Endothelial cell of umbilical vein (primary cell): ENCODE measurements around the gene WIPI1. TPM values are rescaled to one million over a fixed set of nuclear protein-coding genes. Genes with fewer than 3 reads are reported as not detected.

Experiments
- BruUV-seq: library from RNA; stranded (reverse); fragments of 400-500 nt; replicated peaks from 2 replicates; lab custom pipeline; 2021; lab: Mats Ljungman, UMichigan
- CTCF ChIA-PET: fragments of 300-600, 350-600 bp; sonication (Branson Sonifier 250); formaldehyde crosslinking; loops from one replicate; lab custom pipeline; 2021; ENCODE audit warnings: antibody characterized with exemption, inconsistent platforms; lab: Charles Lee
- POLR2A ChIA-PET: fragments of 300-600, 350-600 bp; sonication (Branson Sonifier 250); formaldehyde crosslinking; loops from one replicate; lab custom pipeline; 2021; ENCODE audit warnings: antibody characterized with exemption, inconsistent platforms; lab: Charles Lee
- DNase-seq: peaks from one replicate; pipeline ENCODE4 v3.0.0-alpha.2; 2011; ENCODE audit warnings: low read depth, low spot score
- FAIRE-seq: peaks from 2 replicates; lab custom pipeline; 2011; peaks lifted over from hg19 to GRCh38; lab: Jason Lieb, UNC
- H2AFZ ChIP-seq: 2 replicates; pipeline ENCODE4 v1.6.0; 2012; ENCODE audit warnings: low read depth, low read length, control low read depth, inconsistent platforms
- H3K27ac ChIP-seq: 2 replicates; pipeline ENCODE4 v1.5.1; 2011; ENCODE audit warnings: low read depth, mild to moderate bottlenecking, control low read depth, low read length, moderate library complexity; ENCODE audit not compliant: insufficient read depth
- H3K27me3 ChIP-seq, 2 experiments: 2 replicates each; pipeline versions ENCODE4 v1.6.0 to v1.6.1; 2011; ENCODE audit warnings: low read length in 2 of 2, mixed read lengths in 1 of 2; ENCODE audit not compliant: control insufficient read depth in 2 of 2, insufficient read depth in 2 of 2
- H3K36me3 ChIP-seq, 2 experiments: 2 replicates in 1 of 2; 3 replicates in 1 of 2; pipeline ENCODE4 v1.5.1; 2011; ENCODE audit warnings: low read length in 2 of 2, mild to moderate bottlenecking in 1 of 2, moderate library complexity in 1 of 2; ENCODE audit not compliant: control insufficient read depth in 2 of 2, insufficient read depth in 2 of 2; ENCODE audit errors: extremely low read depth in 1 of 2
- H3K4me1 ChIP-seq: 3 replicates; pipeline ENCODE4 v1.5.1; 2011; ENCODE audit warnings: mild to moderate bottlenecking, low read length; ENCODE audit not compliant: control insufficient read depth, insufficient read depth; ENCODE audit errors: extremely low read depth
- H3K4me2 ChIP-seq: 2 replicates; pipeline ENCODE4 v1.6.1; 2011; ENCODE audit warnings: low read length, control low read depth, mixed read lengths; ENCODE audit not compliant: insufficient read depth
- H3K4me3 ChIP-seq, 3 experiments: fragments of 200-600 bp in 1 of 3; sonication (generic), shearing (Covaris generic) in 1 of 3; replicated peaks in 1 of 3; 2 replicates each; pipeline ENCODE4 v1.5.1; 2011 to 2016; ENCODE audit warnings: control low read depth in 3 of 3, low read length in 3 of 3, mild to moderate bottlenecking in 2 of 3, inconsistent platforms in 1 of 3, low read depth in 1 of 3, moderate library complexity in 1 of 3; ENCODE audit not compliant: insufficient read depth in 1 of 3
- H3K79me2 ChIP-seq: 2 replicates; pipeline ENCODE4 v1.6.0; 2012; ENCODE audit warnings: low read length, inconsistent platforms; ENCODE audit not compliant: control insufficient read depth, insufficient read depth
- H3K9ac ChIP-seq: replicated peaks from 2 replicates; pipeline ENCODE3; 2011; ENCODE audit warnings: low read length, control low read depth; ENCODE audit not compliant: insufficient read depth; ENCODE audit errors: extremely low read depth
- H3K9me1 ChIP-seq: replicated peaks from 3 replicates; pipeline ENCODE4 v1.6.0; 2011; ENCODE audit warnings: mild to moderate bottlenecking, low read length; ENCODE audit not compliant: control insufficient read depth, insufficient read depth; ENCODE audit errors: extremely low read depth
- H3K9me3 ChIP-seq: replicated peaks from 2 replicates; pipeline ENCODE4 v1.5.1; 2012; ENCODE audit warnings: low read length, inconsistent platforms; ENCODE audit not compliant: control insufficient read depth, insufficient read depth
- H4K20me1 ChIP-seq: replicated peaks from 2 replicates; pipeline ENCODE3; 2011; ENCODE audit warnings: mild to moderate bottlenecking, low read length; ENCODE audit not compliant: control insufficient read depth, insufficient read depth; ENCODE audit errors: extremely low read depth
- FOS ChIP-seq: IDR thresholded peaks from 2 replicates; pipeline ENCODE4 v1.6.1; 2011; ENCODE audit warnings: mild to moderate bottlenecking, low read length, moderate library complexity, borderline replicate concordance; ENCODE audit not compliant: insufficient read depth
- JUN ChIP-seq: IDR thresholded peaks from 2 replicates; pipeline ENCODE4 v1.6.1; 2011; ENCODE audit warnings: borderline replicate concordance, low read depth; ENCODE audit not compliant: insufficient read length, insufficient read depth
- dilution Hi-C: fragments of 300-500 bp; cut with MboI; formaldehyde crosslinking; loops from one replicate; pipeline ENCODE4 v1.15.0; 2019; ENCODE audit warnings: low sequenced_read_pairs; ENCODE audit not compliant: extremely low pct_ligation_motif_present
- intact Hi-C: fragments of 100-400 bp; cut with micrococcal nuclease; formaldehyde crosslinking; loops from one replicate; pipeline ENCODE4 v1.10.0; 2022
- polyA plus RNA-seq, 4 experiments: library from polyadenylated mRNA; depleted of rRNA in 3 of 4; stranded (reverse) in 3 of 4; unstranded in 1 of 4; fragments of >200 nt; gene quantifications; 2 replicates each; pipeline versions ENCODE4 v1.2.1 to v1.2.3, GENCODE V29; 2011 to 2012; ENCODE audit warnings: missing spikeins in 1 of 4
- total RNA-seq: library from RNA; stranded (reverse); gene quantifications from 2 replicates; pipeline ENCODE4 v1.2.3, GENCODE V29; 2021
- TF ChIP-seq, protein P1 (sequence below), 2 donors: IDR thresholded peaks; 1 replicate in 1 of 2; 2 replicates in 1 of 2; pipeline ENCODE4 v1.5.1; 2011; ENCODE audit warnings: low read length in 2 of 2, mild to moderate bottlenecking in 2 of 2, moderate library complexity in 2 of 2, control low read depth in 1 of 2, inconsistent platforms in 1 of 2, low read depth in 1 of 2; ENCODE audit not compliant: insufficient read depth in 1 of 2; ENCODE audit errors: extremely low read depth in 1 of 2
- TF ChIP-seq, protein P2 (sequence below): IDR thresholded peaks from 2 replicates; pipeline ENCODE4 v1.6.1; 2011; ENCODE audit not compliant: insufficient read depth, insufficient read length

Gene WIPI1
- total and polyA plus RNA-seq, 2 donors (not counting 3 experiments of a cell fraction or from before 2014, with no cell fraction given): 49.9 to 70.3 TPM

DNA sequence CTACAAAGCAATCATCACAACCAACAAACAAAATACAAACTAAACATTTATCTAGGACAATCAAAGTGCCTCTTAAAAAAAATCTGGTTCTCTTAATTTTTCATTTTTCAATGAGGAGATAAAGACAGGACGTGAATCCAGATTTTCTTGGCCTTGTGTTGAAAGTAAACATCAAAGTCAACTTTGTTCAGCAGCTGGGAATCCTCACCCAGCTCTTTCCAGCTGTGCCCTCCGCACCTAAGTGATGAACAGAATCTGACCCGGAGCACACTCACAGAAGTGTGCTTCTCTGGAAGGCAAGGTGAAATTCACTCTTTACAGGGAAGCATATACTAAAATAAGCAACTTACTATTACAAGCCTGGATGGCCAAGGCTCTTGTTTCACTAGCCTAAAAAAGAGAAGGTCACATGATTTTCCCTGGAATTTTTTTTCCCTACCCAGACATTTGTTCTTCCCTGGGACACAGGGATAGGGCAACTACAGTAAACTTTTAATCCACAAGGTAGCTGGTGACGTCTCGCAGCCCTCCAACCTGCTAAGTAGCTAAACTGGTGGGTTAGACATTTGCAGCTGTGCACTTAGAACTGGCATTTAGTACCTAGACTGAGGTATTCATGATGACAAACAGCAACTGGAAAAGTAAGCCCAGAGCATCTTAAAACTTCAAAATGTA is 3.2 kb downstream of the WIPI1 start:
- Histone ChIP-seq H2AFZ (no peak overlapping the region), H3K36me3 (peaks cover 7 to 13% of the 10 kb centered on the region in 2 experiments), H3K4me1 (peaks cover 13% of the 10 kb centered on the region), H4K20me1 (no peaks in the 10 kb centered on the region), H3K27ac (no peak overlapping the region), H3K27me3 (no peaks in the 10 kb centered on the region), H3K9ac (no peak overlapping the region), H3K4me2 (no peak overlapping the region), H3K9me1 (no peaks in the 10 kb centered on the region), H3K79me2 (no peaks in the 10 kb centered on the region), H3K4me3 (no peak overlapping the region), H3K9me3 (no peaks in the 10 kb centered on the region)
- intact Hi-C loops (no loop called here), dilution Hi-C loops (no loop called here)
- CTCF ChIA-PET: interaction anchor here (8.0 kb wide), 1 partner anchor 13 kb away, joined by 35 read pairs; no protein-coding TSS in a partner anchor
- POLR2A ChIA-PET: no interaction called here
- BruUV-seq: no TSS peak
- TF ChIP-seq, protein P1, sequence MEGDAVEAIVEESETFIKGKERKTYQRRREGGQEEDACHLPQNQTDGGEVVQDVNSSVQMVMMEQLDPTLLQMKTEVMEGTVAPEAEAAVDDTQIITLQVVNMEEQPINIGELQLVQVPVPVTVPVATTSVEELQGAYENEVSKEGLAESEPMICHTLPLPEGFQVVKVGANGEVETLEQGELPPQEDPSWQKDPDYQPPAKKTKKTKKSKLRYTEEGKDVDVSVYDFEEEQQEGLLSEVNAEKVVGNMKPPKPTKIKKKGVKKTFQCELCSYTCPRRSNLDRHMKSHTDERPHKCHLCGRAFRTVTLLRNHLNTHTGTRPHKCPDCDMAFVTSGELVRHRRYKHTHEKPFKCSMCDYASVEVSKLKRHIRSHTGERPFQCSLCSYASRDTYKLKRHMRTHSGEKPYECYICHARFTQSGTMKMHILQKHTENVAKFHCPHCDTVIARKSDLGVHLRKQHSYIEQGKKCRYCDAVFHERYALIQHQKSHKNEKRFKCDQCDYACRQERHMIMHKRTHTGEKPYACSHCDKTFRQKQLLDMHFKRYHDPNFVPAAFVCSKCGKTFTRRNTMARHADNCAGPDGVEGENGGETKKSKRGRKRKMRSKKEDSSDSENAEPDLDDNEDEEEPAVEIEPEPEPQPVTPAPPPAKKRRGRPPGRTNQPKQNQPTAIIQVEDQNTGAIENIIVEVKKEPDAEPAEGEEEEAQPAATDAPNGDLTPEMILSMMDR (IDR thresholded peaks at IDR 0.05; ENCODE audit: extremely low read depth in 1 of 2, insufficient read depth in 1 of 2, low read depth in 1 of 2, low read length in 2 of 2): no peak
- TF ChIP-seq JUN: no peak
- TF ChIP-seq FOS: no peak
- FAIRE-seq: no peak
- DNase-seq: no peak

- no peaks in the 10 kb centered on the region for H4K20me1 ChIP-seq
- no peak overlapping the region for H3K27ac ChIP-seq
- H3K4me1 ChIP-seq: peaks cover 8% of the 10 kb centered on the region
- no peaks in the 10 kb centered on the region for H3K9me3 ChIP-seq
- no peak for FAIRE-seq
- CTCF ChIA-PET: no interaction called here
- no peaks in the 10 kb centered on the region for H3K9me1 ChIP-seq
- dilution Hi-C loops (no loop called here), intact Hi-C loops (no loop called here)
- TF ChIP-seq, protein P2, sequence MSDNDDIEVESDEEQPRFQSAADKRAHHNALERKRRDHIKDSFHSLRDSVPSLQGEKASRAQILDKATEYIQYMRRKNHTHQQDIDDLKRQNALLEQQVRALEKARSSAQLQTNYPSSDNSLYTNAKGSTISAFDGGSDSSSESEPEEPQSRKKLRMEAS: no peak
- H3K27me3 ChIP-seq: no peaks in the 10 kb centered on the region
- H3K36me3 ChIP-seq: peaks cover 7 to 17% of the 10 kb centered on the region in 2 experiments
- no peak overlapping the region for H3K4me3 ChIP-seq
- no peak overlapping the region for H3K4me2 ChIP-seq
- no peak overlapping the region for H2AFZ ChIP-seq
- POLR2A ChIA-PET: interaction anchor here (0.7 kb wide), 2 partner anchors 30 to 151 kb away, joined by 3 to 5 read pairs; no protein-coding TSS in a partner anchor
- no TSS peak for BruUV-seq
- H3K79me2 ChIP-seq: no peaks in the 10 kb centered on the region
- no peak for DNase-seq
- no peak overlapping the region for H3K9ac ChIP-seq
Measured at GRCh38 chr17:68452724-68453290, 4.5 kb downstream of the WIPI1 start.
